Mononuclear cell (primary cell): ENCODE data around the gene ALLC. TPM values are rescaled to one million over a fixed set of nuclear protein-coding genes. Genes with fewer than 3 reads are reported as not detected.
"Not testable (repeated sequence)": the region's sequence is repeated elsewhere in the genome, so short reads cannot be mapped to it uniquely, and the experiment has no call there.

Source experiments
- H3K27me3 ChIP-seq: 2 replicates; pipeline ENCODE4 v1.6.0; 2011; ENCODE audit warnings: low read length, control low read depth; ENCODE audit not compliant: insufficient read depth
- H3K4me1 ChIP-seq: 2 replicates; pipeline ENCODE4 v1.5.1; 2011; ENCODE audit warnings: mild to moderate bottlenecking, low read length, control low read depth; ENCODE audit not compliant: insufficient read depth
- H3K4me3 ChIP-seq: 2 replicates; pipeline ENCODE4 v1.5.1; 2011; ENCODE audit warnings: mild to moderate bottlenecking, low read length, moderate library complexity
- H3K9me3 ChIP-seq: 2 replicates; pipeline ENCODE4 v1.5.1; 2011; ENCODE audit warnings: low read depth, mild to moderate bottlenecking, control low read depth, low read length
- total RNA-seq: library from RNA; depleted of rRNA; stranded (reverse); fragments of >200 nt; gene quantifications from one replicate; pipeline ENCODE4 v1.2.3, GENCODE V29; 2012

Gene ALLC
- total RNA-seq, 1 donor = not detected

DNA sequence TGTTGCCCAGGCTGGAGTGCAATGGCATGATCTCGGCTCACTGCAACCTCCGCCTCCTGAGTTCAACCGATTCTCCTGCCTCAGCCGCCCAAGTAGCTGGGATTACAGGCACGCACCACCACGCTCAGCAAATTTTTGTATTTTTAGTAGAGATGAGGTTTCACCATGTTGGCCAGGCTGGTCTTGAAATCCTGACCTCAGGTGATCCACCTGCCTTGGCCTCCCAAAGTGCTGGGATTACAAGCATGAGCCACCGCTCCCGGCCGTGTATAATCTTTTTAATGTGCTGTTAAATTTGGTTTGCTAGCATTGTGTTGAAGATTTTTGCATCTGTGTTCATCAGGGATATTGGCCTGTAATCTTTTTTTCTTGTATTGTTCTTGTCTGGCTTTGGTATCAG, 38.3 kb upstream of the ALLC start:
- H3K9me3 ChIP-seq, H3K27me3 ChIP-seq, H3K4me1 ChIP-seq, H3K4me3 ChIP-seq: not testable (repeated sequence)

GRCh38 chr2:3620834-3621233, 37.2 kb upstream of the ALLC start:
- no peaks in the 10 kb centered on the region for H3K27me3 ChIP-seq
- H3K4me1 ChIP-seq = no peaks in the 10 kb centered on the region
- no peak overlapping the region for H3K4me3 ChIP-seq
- H3K9me3 ChIP-seq = no peaks in the 10 kb centered on the region

GRCh38 chr2:3622967-3623366, 35.0 kb upstream of the ALLC start:
- Histone ChIP-seq H3K9me3 (no peaks in the 10 kb centered on the region), H3K4me3 (no peak overlapping the region), H3K27me3 (no peaks in the 10 kb centered on the region), H3K4me1 (no peaks in the 10 kb centered on the region)

DNA sequence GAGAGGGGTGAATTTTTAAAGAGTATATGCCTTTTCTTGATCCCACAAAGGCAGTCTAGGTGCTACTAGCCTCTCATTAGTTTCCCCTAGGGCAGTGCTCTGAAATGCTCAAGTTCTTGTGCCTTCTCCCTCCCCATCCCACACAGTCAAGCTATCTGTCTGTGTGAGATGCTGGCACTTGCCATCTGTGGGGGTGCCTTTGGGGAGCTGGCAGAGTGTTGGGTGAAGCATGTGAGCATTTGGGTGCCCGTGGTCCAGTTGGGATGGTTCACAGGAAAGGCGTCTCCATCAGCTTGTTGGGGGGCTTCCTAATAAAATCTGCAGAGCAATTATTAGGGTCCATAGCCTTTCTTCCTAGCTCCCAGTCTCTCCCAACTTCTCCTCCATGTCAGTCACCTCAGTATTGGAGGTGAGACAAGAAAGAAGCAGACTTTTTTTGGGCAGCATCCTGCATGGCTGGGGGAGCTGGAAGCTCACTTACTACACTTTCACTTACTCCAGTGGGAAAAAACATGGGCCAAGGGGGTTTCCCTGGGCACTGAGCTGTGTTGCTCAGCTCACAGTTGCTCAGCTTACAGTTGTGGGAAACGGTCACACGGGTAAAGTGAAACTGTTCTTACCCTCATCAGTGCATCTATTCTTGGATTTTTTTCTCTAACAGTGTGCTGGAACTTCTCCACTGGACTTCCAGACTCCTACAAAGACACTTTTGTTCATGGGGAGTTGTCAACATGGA, 33.8 kb upstream of the ALLC start:
- H3K9me3 ChIP-seq = no peaks in the 10 kb centered on the region

GRCh38 chr2:3625186-3625585, 32.8 kb upstream of the ALLC start:
- no peaks in the 10 kb centered on the region for H3K4me1 ChIP-seq
- no peaks in the 10 kb centered on the region for H3K27me3 ChIP-seq
- no peak overlapping the region for H3K4me3 ChIP-seq
- H3K9me3 ChIP-seq = no peaks in the 10 kb centered on the region

More for the DNA sequence above, 33.8 kb upstream of the ALLC start:
- Histone ChIP-seq H3K4me1 (no peaks in the 10 kb centered on the region), H3K27me3 (no peaks in the 10 kb centered on the region), H3K4me3 (no peak overlapping the region)

DNA sequence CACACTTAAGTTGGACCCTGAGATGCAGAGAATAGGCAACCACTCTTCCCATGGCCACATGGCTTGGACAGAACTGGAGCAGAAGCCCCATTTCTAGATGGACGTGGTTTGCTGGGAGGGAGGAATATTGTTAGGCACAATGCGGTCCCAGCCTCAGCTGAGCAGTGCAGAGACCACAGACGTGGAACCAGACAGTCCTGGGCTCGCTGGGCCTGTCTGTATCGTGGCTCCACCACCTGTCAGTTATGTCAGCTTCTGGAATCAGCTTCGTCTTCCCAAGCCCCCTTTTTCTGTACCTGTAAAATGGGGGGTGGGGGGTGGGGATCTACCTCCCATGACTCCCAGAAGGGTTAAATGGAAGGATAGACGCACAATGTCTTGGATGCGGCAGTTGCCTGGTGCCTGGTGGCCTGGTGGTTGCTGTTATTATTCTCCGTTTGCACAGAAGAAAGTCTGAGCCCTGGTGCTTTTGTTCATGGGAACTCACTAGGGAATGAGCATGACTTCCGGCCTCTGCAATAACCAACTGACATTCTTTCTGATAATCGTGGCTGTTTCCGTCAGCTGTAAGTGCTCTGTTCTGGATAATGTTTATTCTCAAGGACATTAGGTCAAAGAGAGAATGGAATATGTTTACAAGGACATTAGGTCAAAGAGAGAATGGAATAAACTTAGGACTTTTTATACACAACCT, 31.7 kb upstream of the ALLC start:
- Histone ChIP-seq H3K4me3 (no peak overlapping the region), H3K9me3 (no peaks in the 10 kb centered on the region), H3K27me3 (no peaks in the 10 kb centered on the region), H3K4me1 (no peaks in the 10 kb centered on the region)

DNA sequence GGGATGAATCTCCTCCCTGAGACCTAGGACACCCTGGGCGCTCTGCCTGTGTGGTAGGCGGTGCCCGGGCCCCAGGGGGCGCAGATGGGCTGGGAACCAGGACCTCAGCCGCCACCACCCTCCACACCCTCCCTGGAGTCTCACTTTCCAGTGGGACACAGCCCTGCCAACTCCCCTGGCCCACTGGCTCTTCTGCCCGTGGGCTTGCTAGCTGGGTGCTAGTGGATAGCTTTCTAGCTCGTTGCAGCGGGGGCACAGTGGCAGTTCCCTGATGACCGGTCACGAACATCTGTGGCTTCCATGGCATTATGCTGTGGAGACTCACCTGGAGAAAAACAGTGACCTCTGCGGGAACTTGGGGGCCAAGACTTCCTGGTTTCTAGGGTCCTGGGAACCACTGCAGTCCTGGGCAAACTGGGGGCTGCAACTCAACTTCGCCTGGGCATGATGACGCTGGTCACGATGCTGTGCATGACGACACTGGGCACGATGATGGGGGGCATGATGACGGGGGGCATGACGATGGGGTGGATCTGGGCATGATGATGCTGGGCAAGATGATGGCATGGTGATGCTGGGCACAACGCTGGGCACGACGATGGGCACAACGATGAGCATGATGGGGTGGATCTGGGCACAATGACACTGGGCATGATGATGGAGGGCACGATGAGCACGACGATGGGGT, 31.0 kb upstream of the ALLC start:
- no peaks in the 10 kb centered on the region for H3K4me1 ChIP-seq
- no peaks in the 10 kb centered on the region for H3K27me3 ChIP-seq
- H3K4me3 ChIP-seq = no peak overlapping the region
- H3K9me3 ChIP-seq = no peaks in the 10 kb centered on the region

DNA sequence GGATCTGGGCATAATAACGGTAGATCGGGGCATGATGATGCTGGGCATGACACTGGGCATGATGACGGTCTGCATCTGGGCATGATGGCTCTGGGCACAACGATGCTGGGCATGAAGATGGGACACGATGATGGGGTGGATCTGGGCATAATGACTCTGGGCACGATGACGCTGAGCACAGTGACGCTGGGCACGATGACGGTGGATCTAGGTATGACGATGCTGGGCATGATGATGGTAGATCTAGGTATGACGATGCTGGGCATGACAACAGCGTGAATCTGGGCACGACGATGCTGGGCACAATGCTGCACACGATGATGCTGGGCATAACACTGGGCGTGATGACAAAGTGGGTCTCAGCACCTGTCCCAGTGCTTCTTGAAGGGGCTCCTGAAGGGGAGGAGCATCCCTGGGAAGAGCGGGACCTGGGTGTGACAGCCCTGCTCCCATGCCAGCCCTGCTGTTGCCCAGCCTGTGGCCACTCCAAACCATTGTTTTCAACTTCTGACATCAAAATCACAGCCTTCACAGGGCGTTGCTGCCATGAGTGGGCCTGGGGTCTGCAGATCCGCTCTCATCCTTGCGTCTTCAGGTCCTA, 30.4 kb upstream of the ALLC start:
- H3K9me3 ChIP-seq = no peaks in the 10 kb centered on the region
- H3K27me3 ChIP-seq = no peaks in the 10 kb centered on the region
- no peak overlapping the region for H3K4me3 ChIP-seq
- no peaks in the 10 kb centered on the region for H3K4me1 ChIP-seq

GRCh38 chr2:3628241-3628679, 29.7 kb upstream of the ALLC start:
- no peak overlapping the region for H3K4me3 ChIP-seq
- H3K9me3 ChIP-seq = no peaks in the 10 kb centered on the region
- no peaks in the 10 kb centered on the region for H3K4me1 ChIP-seq
- H3K27me3 ChIP-seq = no peaks in the 10 kb centered on the region

- Histone ChIP-seq H3K4me1 (no peaks in the 10 kb centered on the region), H3K27me3 (no peaks in the 10 kb centered on the region), H3K9me3 (no peaks in the 10 kb centered on the region), H3K4me3 (no peak overlapping the region)
Measured at GRCh38 chr2:3628800-3629199, 29.2 kb upstream of the ALLC start.

DNA sequence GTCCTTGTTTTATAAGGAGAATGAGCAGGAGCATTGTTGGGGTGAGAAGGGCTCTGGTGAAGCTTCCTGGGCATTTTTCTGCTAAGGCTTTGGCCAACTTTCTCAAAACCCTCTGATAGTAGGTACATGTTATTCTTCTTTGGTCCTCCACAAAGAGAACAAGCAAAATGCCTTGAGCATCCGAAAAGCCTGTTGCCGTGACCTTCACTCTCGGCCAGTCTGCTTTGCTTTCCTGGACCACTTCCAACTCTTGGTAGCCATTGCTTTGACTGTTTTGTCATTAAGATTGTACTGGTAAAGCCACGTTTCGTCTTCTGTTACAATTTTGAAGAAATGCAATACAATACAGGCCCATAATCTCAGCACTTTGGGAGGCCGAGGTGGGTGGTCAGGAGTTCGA, 27.4 kb upstream of the ALLC start:
- H3K4me3 ChIP-seq = no peak overlapping the region
- H3K9me3 ChIP-seq = no peaks in the 10 kb centered on the region
- H3K27me3 ChIP-seq = no peaks in the 10 kb centered on the region
- no peaks in the 10 kb centered on the region for H3K4me1 ChIP-seq

- Histone ChIP-seq H3K4me1 (no peaks in the 10 kb centered on the region), H3K9me3 (no peaks in the 10 kb centered on the region), H3K4me3 (no peak overlapping the region), H3K27me3 (no peaks in the 10 kb centered on the region)
Measured at GRCh38 chr2:3631161-3631850, 26.7 kb upstream of the ALLC start.

- no peak overlapping the region for H3K4me3 ChIP-seq
- no peaks in the 10 kb centered on the region for H3K27me3 ChIP-seq
- H3K9me3 ChIP-seq = no peaks in the 10 kb centered on the region
- no peaks in the 10 kb centered on the region for H3K4me1 ChIP-seq
Measured at GRCh38 chr2:3631851-3632659, 25.9 kb upstream of the ALLC start.
